HG03108 (cell line): Measurements from ENCODE around the gene CELF6.
"Not testable (repeated sequence)": the region's sequence is repeated elsewhere in the genome, so short reads cannot be mapped to it uniquely, and the experiment has no call there.

Experiments used
- ATAC-seq: cut with Tn5 transposase; IDR thresholded peaks from one replicate; pipeline ENCODE4 v1.9.1; 2021; ENCODE audit warnings: moderate library complexity; ENCODE audit not compliant: unreplicated experiment

The CELF6 gene

GRCh38 chr15:72318408-72318942 is 1.5 kb downstream of the CELF6 start:
- ATAC-seq: no peak

DNA sequence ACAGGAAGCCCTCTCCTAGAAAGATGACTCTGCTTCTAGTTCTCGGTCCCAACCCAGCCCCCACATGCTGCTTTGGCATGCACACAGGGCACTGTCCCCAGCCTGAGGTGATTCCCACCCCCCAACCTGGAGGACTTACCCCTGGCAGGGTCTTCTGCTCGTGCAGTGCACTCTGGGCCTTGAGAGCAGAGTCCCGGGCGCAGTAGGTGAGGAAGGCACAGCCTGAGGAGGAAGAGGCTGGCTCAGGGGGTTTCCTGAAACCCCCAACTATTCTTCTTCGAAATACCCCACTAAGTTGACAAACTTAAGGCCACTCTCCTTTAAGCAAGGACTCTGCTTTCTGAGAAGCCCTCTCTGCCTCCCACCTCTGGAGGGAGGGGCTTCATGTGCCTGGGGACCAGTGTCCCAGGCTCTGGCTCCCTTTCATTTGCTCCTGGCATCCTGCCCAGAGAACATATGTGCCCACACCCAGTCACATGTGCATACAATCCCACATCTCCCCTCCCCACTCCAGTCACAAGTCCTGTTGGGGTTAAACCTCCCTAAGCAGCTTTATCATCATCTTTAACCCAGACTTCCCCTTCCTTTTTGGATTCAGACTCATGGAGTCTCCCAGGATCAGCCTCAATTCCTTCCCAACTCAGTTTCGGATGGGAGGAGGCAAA is 4.1 kb downstream of the CELF6 start:
- no peak for ATAC-seq

- ATAC-seq: no peak
These were observed 6.1 kb downstream of the CELF6 start for GRCh38 chr15:72313881-72314280.

DNA sequence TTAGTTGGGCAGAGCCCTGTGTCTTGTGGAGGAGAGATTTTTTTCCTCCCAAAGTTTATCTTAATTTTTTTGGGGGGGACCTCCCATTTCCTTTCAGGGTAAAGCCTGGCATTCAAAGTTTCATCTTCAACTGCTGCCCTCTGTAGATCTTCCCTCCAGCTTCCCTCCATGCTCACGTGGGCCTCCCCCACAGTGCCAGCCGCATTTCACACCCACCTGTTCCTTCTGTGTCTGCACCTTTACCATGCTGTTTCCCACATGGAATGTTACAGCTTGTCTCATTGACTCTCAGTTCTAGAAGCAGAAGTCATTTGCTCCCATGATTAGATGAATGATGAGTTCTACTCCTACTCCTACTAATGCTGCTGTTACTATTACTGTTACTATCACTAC is 6.5 kb downstream of the CELF6 start:
- no peak for ATAC-seq

- ATAC-seq: no peak
These were observed 7.1 kb downstream of the CELF6 start for GRCh38 chr15:72312605-72313447.

- ATAC-seq: no peak
These were observed 12.9 kb downstream of the CELF6 start for GRCh38 chr15:72307026-72307425.

- no peak for ATAC-seq
These were observed 13.7 kb downstream of the CELF6 start for GRCh38 chr15:72306211-72306785.

DNA sequence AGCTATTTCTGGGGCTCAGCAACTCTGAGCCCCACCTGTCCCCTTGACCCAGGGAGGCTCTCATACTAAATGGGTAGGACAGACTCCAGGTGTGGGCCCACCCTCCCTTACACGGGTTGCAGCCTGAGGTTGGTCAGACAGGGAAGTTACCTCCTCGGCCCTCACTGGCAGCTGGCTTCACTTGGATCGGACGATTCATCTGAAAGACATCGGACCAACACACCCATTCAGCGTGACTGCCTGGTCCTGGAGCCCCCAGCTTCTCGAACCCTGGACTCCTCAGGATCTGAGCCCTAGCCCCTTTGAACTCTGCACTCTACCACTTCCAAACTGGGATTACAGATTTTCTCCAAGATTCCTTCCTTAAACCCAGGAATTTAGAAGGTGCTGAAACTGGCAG is 15.4 kb downstream of the CELF6 start:
- no peak for ATAC-seq

- no peak for ATAC-seq
These were observed 17.0 kb downstream of the CELF6 start for GRCh38 chr15:72302955-72303354.

DNA sequence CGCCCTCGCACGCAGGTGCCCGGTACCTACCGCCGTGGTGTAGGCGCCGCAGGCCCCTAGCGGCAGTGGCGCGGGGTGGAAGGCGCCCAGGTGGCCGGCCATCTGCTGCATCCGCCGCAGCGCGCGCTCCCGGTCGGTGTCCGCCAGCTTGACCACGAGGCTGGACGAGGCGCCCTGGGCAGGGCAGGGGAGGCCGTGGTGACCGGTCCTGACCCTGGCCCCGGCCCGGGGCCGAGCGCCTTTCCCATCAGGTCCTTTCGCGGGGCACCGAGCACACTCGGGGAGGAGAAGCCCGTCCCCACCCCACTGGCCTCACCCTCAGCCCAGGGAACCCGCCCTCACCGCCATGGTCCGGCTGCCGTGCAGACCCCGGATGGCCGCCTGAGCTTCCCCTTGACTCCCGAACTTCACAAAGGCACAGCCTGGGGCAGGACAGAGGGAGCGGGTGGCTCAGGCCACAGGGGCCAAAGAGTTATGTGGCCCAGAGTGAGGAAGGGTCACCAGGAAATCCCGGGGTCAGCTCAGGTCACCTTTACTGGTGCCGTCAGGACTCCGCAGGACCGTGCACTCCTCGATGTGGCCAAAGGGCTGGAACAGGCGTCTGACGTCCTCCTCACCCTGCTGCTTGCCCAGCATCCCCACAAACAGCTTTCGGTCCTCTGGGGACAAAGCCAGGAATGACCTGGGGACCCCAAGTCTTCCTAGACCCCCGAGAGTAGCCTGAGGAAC is 30.2 kb downstream of the CELF6 start:
- ATAC-seq: no peak

DNA sequence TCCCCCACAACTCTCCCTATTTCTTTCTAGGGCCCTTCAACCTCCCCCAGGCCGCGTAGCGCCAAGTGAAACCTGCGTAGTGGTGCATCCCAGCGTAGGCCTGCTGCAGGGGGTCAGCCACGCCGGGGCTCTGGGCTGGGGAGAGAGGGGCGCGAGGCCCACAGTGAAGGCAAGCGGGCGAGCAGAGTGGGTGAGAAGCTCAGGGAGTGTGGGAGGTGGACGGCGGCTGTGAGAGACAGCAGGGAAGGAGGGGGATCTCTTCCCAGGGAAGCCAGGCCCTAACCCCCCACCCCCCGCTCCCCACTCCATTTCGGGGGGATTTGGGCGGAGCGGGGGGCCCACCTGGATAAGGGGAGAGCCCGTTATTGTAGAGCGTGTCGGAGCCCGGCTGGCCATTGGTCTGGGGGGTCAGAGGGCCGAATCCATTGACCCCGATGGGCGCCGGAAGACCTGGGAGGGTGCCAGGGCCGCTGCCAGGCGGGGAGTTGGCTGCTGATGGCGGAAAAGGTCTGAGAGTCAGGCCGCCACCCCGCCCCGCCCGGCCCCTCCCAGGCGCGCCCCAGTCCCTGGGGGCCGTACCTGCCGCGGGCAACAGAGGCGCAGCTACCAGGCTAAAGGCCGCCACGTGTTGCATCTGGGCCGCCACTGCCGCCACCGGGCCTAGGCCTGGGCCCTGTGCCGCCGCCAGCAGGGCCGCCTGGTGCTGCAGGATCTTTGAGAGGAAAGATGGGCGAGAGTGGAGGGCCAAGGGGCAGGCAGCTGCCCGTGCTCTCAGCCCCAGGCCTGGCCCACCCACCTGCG is 31.0 kb downstream of the CELF6 start:
- no peak for ATAC-seq

GRCh38 chr15:72285927-72286516 is 33.9 kb downstream of the CELF6 start:
- no peak for ATAC-seq

GRCh38 chr15:72285402-72285801 is 34.6 kb downstream of the CELF6 start:
- ATAC-seq: no peak

DNA sequence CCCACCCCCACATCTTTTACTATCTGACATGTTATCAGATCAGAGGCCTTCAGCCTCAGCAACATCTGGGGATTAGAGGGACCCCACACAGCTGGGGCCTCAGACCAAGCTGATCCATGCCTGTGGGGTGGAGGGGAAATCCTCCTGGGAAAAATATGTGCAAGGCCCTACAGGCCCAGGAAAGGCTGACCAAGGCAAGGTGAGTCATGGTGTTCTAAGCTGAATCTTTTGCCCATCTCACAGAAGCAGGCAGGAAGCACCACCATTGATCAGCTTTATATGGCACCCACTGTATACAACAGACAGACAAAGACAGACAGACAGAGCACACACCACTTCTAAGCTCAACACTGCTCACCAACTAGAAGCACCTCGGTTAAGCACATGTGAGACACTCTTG is 35.2 kb downstream of the CELF6 start:
- no peak for ATAC-seq

GRCh38 chr15:72281713-72282112 is 38.2 kb downstream of the CELF6 start:
- no peak for ATAC-seq

GRCh38 chr15:72280751-72281150 is 39.2 kb downstream of the CELF6 start:
- ATAC-seq: no peak

DNA sequence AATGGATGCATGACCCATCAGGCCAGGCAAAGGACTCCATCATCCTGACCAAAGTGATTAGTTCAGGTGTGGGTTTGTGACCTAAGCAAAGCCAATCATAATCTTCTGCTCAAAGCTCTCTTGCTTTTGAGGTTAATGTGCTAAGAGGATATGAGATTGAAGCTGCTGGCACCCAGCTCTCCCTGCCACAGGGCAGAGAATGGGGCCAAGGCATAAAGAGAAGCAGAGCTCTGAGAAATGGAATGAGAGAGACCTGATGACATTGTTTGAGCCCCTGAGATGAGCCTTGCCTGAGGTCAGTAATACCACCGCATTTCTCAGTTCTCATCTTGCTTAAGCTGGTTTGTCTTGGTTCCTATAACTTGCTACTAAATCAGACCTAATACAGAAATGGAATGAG is 41.2 kb downstream of the CELF6 start:
- ATAC-seq: no peak

- no peak for ATAC-seq
These were observed 43.6 kb downstream of the CELF6 start for GRCh38 chr15:72276326-72276700.

GRCh38 chr15:72275635-72276325 is 44.2 kb downstream of the CELF6 start:
- ATAC-seq: not testable (repeated sequence)

GRCh38 chr15:72272997-72273352 is 47.0 kb downstream of the CELF6 start:
- no peak for ATAC-seq
